Measurements from ENCODE around the gene HUS1.

- TF ChIP-seq POLR2A (IDR thresholded peaks at IDR 0.05) (no peak), CTCF (IDR thresholded peaks at IDR 0.05 in 4 of 5, conservative IDR thresholded peaks at IDR 0.05 in 1 of 5) (no peak)
Observed at GRCh38 chr7:47939425-47940036, 39.9 kb downstream of the HUS1 start.
